Neuronal stem cell (in vitro differentiated cells): ENCODE data around the gene FXYD7. TPM values are rescaled to one million over a fixed set of nuclear protein-coding genes. Genes with fewer than 3 reads are reported as not detected.

Source experiments
- DNase-seq: peaks from one replicate; pipeline ENCODE4 v3.0.0-alpha.2; 2013; ENCODE audit warnings: low spot score
- H2AFZ ChIP-seq: one replicate; pipeline ENCODE4 v1.6.1; 2013; ENCODE audit warnings: mild to moderate bottlenecking, low read length, inconsistent platforms
- H2AK5ac ChIP-seq: 2 replicates; pipeline ENCODE4 v1.6.1; 2013; ENCODE audit warnings: low read depth, mild to moderate bottlenecking, inconsistent platforms, low read length, moderate library complexity, mixed read lengths
- H2BK120ac ChIP-seq: 2 replicates; pipeline ENCODE4 v1.6.1; 2013; ENCODE audit warnings: low read depth, mild to moderate bottlenecking, inconsistent platforms, low read length, moderate library complexity, mixed read lengths
- H2BK12ac ChIP-seq: one replicate; pipeline ENCODE4 v1.6.1; 2013; ENCODE audit warnings: low read length, inconsistent platforms
- H2BK15ac ChIP-seq: 2 replicates; pipeline ENCODE4 v1.6.1; 2013; ENCODE audit warnings: mild to moderate bottlenecking, low read length, inconsistent platforms, mixed read lengths
- H2BK5ac ChIP-seq: one replicate; pipeline ENCODE4 v1.6.1; 2013; ENCODE audit warnings: inconsistent platforms, mild to moderate bottlenecking, low read length, moderate library complexity
- H3K14ac ChIP-seq: one replicate; pipeline ENCODE4 v1.6.1; 2013; ENCODE audit warnings: low read length, inconsistent platforms
- H3K18ac ChIP-seq: 2 replicates; pipeline ENCODE4 v1.6.1; 2013; ENCODE audit warnings: low read length, inconsistent platforms
- H3K23ac ChIP-seq: 2 replicates; pipeline ENCODE4 v1.6.1; 2013; ENCODE audit warnings: low read depth, mild to moderate bottlenecking, mixed read lengths, low read length, inconsistent platforms; ENCODE audit not compliant: poor library complexity
- H3K27ac ChIP-seq: replicated peaks from 3 replicates; pipeline ENCODE4 v1.5.1; 2013; ENCODE audit warnings: low read length, inconsistent platforms
- H3K27me3 ChIP-seq, 3 experiments: 2 replicates each; pipeline ENCODE4 v1.6.1; 2013; ENCODE audit warnings: low read length in 3 of 3, mild to moderate bottlenecking in 2 of 3, inconsistent platforms in 1 of 3, low read depth in 1 of 3, mixed read lengths in 1 of 3, moderate library complexity in 1 of 3; ENCODE audit not compliant: control insufficient read depth in 3 of 3, insufficient read depth in 3 of 3
- H3K36me3 ChIP-seq, 2 donors: replicated peaks in 1 of 2; 2 replicates each; pipeline ENCODE4 v1.6.1; 2013; ENCODE audit warnings: low read length in 2 of 2; ENCODE audit not compliant: control insufficient read depth in 2 of 2, insufficient read depth in 2 of 2
- H3K4ac ChIP-seq: 2 replicates; pipeline ENCODE4 v1.6.1; 2013; ENCODE audit warnings: inconsistent platforms, mild to moderate bottlenecking, low read length, moderate library complexity
- H3K4me1 ChIP-seq, 2 donors: 1 replicate in 1 of 2; 2 replicates in 1 of 2; pipeline ENCODE4 v1.6.1; 2013; ENCODE audit warnings: low read length in 2 of 2, low read depth in 1 of 2; ENCODE audit not compliant: control insufficient read depth in 2 of 2, insufficient read depth in 1 of 2
- H3K4me2 ChIP-seq: one replicate; pipeline ENCODE4 v1.6.1; 2013; ENCODE audit warnings: mild to moderate bottlenecking, low read length, inconsistent platforms; ENCODE audit not compliant: insufficient read depth, poor library complexity, severe bottlenecking
- H3K4me3 ChIP-seq, 2 donors: 2 replicates each; pipeline ENCODE4 v1.5.1; 2013; ENCODE audit warnings: low read length in 2 of 2, mild to moderate bottlenecking in 2 of 2, inconsistent platforms in 1 of 2, moderate library complexity in 1 of 2
- H3K79me1 ChIP-seq: one replicate; pipeline ENCODE4 v1.6.1; 2013; ENCODE audit warnings: low read depth, mild to moderate bottlenecking, inconsistent platforms, low read length, moderate library complexity
- H3K9ac ChIP-seq: one replicate; pipeline ENCODE4 v1.6.1; 2013; ENCODE audit warnings: mild to moderate bottlenecking, low read depth, low read length, inconsistent platforms; ENCODE audit not compliant: poor library complexity
- H3K9me3 ChIP-seq, 2 donors: replicated peaks in 1 of 2; 2 replicates each; pipeline versions ENCODE3 to v1.6.1; 2013; ENCODE audit warnings: low read length in 2 of 2, mild to moderate bottlenecking in 2 of 2, inconsistent platforms in 1 of 2, low read depth in 1 of 2, mixed read lengths in 1 of 2, moderate library complexity in 1 of 2; ENCODE audit not compliant: control insufficient read depth in 2 of 2, insufficient read depth in 1 of 2
- H4K8ac ChIP-seq: one replicate; pipeline ENCODE4 v1.6.1; 2013; ENCODE audit warnings: low read depth, mild to moderate bottlenecking, inconsistent platforms, low read length, moderate library complexity
- H4K91ac ChIP-seq: one replicate; pipeline ENCODE4 v1.6.1; 2013; ENCODE audit warnings: low read length, low read depth, mild to moderate bottlenecking, inconsistent platforms; ENCODE audit not compliant: poor library complexity
- WGBS, 2 donors: extraction: QIAGEN DNeasy Blood & Tissue Kit; methylation state at CpG; one replicate each; pipeline ENCODE4 v1.1.7; 2013; ENCODE audit warnings: missing lambda C conversion rate in 2 of 2, mixed read lengths in 1 of 2; ENCODE audit not compliant: insufficient read length in 2 of 2, insufficient replicate concordance in 1 of 2; ENCODE audit errors: extremely low coverage in 2 of 2; 5-methylcytosine and 5-hydroxymethylcytosine counted together
- polyA plus RNA-seq, 2 experiments: library from polyadenylated mRNA; stranded (reverse); fragments of 200-250 nt; gene quantifications; one replicate each; pipeline ENCODE4 v1.2.3, GENCODE V29; 2013

The FXYD7 gene, protein sequence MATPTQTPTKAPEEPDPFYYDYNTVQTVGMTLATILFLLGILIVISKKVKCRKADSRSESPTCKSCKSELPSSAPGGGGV
- polyA plus RNA-seq (2013, experiment 1 of 2), result 2.3 TPM
- polyA plus RNA-seq (2013, experiment 2 of 2), result 2.6 TPM

DNA sequence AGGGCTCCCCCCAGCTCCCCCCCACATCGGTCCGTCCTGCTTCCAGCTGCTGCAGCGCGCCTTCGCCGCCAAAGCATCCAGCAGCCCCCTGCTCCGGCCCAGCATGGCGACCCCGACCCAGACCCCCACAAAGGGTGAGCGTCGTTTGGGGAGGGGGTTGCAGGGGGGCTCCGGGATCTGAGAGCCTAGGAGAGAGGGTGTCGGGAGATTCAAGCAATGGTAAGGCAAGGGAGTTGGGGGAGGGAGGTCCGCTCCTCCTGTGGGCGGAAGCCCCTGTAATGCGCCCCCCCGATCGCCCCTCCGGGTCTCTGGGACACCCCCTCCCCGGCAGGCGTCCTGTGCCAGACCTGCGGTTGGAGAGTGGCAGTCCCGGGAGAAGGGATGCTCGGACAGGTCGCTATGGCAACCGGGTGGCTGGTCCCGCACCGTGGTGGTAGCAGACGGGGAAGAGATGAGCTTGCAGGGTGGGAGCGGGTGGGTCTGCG, at the start of gene FXYD7:
FXYD7 (plus strand) TSS at position 25 of the 485 bp plus-strand sequence; CDS start at position 104, 79 bp downstream.
- Histone ChIP-seq H2BK15ac (peak within 1 kb of the TSS; percentile 41), H3K27ac (no peak within 1 kb of the TSS), H3K9ac (peak within 1 kb of the TSS; percentile 54), H3K14ac (no peak within 1 kb of the TSS), H3K9me3 (no peaks in the 10 kb centered on the region), H3K18ac (peak within 1 kb of the TSS; percentile 67), H3K4me3 (peak within 1 kb of the TSS in 1 of 2 donors; percentile 73), H3K4ac (no peak within 1 kb of the TSS), H2BK5ac (no peak within 1 kb of the TSS), H2BK120ac (no peak within 1 kb of the TSS), H3K23ac (peak within 1 kb of the TSS; percentile 29), H2BK12ac (no peak within 1 kb of the TSS), H2AK5ac (peak within 1 kb of the TSS; percentile 18), H3K27me3 (peaks cover 2 to 80% (median 41%) of the 10 kb centered on the region in 3 experiments), H3K79me1 (no peaks in the 10 kb centered on the region), H3K4me2 (peak within 1 kb of the TSS; percentile 89), H3K4me1 (peaks cover 30 to 31% of the 10 kb centered on the region in 2 donors), H4K8ac (no peak within 1 kb of the TSS), H4K91ac (no peak within 1 kb of the TSS), H3K36me3 (no peaks in the 10 kb centered on the region), H2AFZ (peak within 1 kb of the TSS; percentile 79)
- no peak for DNase-seq
- WGBS, 2 donors, result no CpG with 5 or more reads among the region's 31 CpGs

DNA sequence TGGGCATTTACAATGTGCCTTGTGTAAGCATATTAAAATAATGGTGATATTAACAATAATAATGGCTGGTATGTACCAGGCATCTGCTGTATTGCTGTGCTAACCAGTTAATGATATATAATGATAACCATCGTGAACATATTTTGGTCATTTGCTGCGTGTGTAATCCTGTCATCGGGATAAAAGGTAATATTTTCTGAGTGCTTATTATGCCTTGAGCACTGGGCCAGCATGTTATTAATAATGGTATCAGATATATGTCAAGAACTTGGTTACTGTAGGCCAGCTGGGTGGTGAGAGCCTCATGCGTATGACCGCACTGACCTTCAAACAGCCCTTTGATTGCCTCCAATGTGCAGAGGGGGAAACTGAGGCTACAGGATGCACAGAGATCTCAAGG, 49.6 kb upstream of the FXYD7 start:
- Histone ChIP-seq H3K79me1 (peaks cover 3% of the 10 kb centered on the region), H2BK12ac (no peak overlapping the region), H3K9me3 (no peaks in the 10 kb centered on the region), H3K36me3 (no peaks in the 10 kb centered on the region), H3K27me3 (peaks cover 0 to 5% (median 3%) of the 10 kb centered on the region in 3 experiments), H3K4me2 (no peak overlapping the region), H2BK120ac (no peak overlapping the region), H3K4me1 (peaks cover 0 to 3% of the 10 kb centered on the region in 2 donors), H3K4me3 (no peak overlapping the region), H2AK5ac (no peak overlapping the region), H3K18ac (no peak overlapping the region), H3K9ac (no peak overlapping the region), H4K8ac (no peak overlapping the region), H4K91ac (no peak overlapping the region), H3K27ac (no peak overlapping the region), H3K23ac (no peak overlapping the region), H3K14ac (no peak overlapping the region), H2BK15ac (no peak overlapping the region), H2AFZ (no peak overlapping the region), H2BK5ac (no peak overlapping the region), H3K4ac (no peak overlapping the region)
- no peak for DNase-seq
- no CpG with 5 or more reads among the region's 5 CpGs for WGBS, 2 donors

DNA sequence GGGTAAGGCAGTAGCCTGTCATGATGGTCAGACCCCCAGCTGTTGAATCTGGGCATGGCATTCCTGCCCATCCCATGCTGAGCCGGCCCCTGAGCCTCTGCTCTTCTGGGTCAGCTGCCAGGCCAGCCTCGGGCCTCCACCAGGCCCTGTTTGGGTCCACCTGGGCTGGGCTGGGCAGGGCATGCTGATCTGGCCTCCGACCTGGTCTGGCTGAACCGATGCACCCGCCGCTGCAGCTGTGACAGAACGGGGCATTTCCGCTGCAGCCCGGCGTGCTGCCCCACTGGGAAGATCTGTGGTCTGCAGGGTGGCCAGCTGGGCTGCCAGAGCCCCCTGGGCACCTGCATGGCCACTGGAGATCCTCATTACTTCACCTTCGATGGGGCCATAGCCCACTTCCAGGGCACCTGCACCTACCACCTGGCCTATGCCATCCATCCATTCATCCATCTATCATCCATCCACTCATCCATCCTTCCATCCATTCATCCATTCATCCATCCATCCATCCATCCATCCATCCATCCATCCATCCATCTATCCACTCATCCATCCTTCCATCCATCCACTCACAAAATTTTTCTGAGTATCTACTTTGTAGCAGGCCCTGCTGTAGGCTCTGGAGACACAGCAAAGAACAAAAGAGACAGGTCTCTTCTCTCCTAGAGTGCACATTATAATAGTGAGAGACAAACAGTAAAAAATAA, 49.0 kb upstream of the FXYD7 start:
- H2AK5ac ChIP-seq, result no peak overlapping the region
- H2BK12ac ChIP-seq, result no peak overlapping the region
- H3K4me3 ChIP-seq, result no peak overlapping the region
- H2BK5ac ChIP-seq, result no peak overlapping the region
- peaks cover 3% of the 10 kb centered on the region for H3K79me1 ChIP-seq
- H3K36me3 ChIP-seq, result no peaks in the 10 kb centered on the region
- H3K14ac ChIP-seq, result no peak overlapping the region
- H2AFZ ChIP-seq, result no peak overlapping the region
- H3K4me1 ChIP-seq, result peaks cover 0 to 3% of the 10 kb centered on the region in 2 donors
- H3K9ac ChIP-seq, result peak overlapping the region; percentile 30
- no CpG with 5 or more reads among the region's 11 CpGs for WGBS, 2 donors
- H3K27me3 ChIP-seq, result peaks cover 0 to 5% (median 3%) of the 10 kb centered on the region in 3 experiments
- no peak for DNase-seq
- H4K8ac ChIP-seq, result no peak overlapping the region
- peak overlapping the region; percentile 31 for H3K23ac ChIP-seq
- H2BK120ac ChIP-seq, result no peak overlapping the region
- H3K9me3 ChIP-seq, result no peaks in the 10 kb centered on the region
- no peak overlapping the region for H4K91ac ChIP-seq
- no peak overlapping the region for H3K4me2 ChIP-seq
- no peak overlapping the region for H3K4ac ChIP-seq
- peak overlapping the region; percentile 89 for H3K18ac ChIP-seq
- H3K27ac ChIP-seq, result no peak overlapping the region
- H2BK15ac ChIP-seq, result no peak overlapping the region

DNA sequence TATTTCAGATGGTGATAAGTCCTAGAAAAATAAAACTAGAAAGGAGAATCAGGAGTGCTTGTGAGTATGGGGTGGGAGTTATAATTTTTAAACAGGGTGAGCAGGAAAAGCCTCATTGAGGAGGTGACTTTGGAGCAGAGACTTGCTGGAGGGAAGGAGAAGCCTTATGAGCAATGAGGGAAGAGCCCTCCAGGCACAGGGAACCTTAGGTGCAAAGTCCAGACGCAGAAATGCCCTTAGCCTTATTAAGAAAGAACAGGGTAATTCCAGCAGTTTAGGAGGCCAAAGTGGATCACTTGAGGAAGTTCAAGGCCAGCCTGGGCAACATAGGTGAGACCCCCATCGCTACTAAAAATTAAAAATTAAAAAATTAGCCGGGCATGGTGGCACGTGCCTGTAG, 48.4 kb upstream of the FXYD7 start:
- peaks cover 3% of the 10 kb centered on the region for H3K79me1 ChIP-seq
- peaks cover 0 to 5% (median 3%) of the 10 kb centered on the region in 3 experiments for H3K27me3 ChIP-seq
- no peak overlapping the region for H4K91ac ChIP-seq
- H2AK5ac ChIP-seq, result no peak overlapping the region
- no peaks in the 10 kb centered on the region for H3K9me3 ChIP-seq
- H3K14ac ChIP-seq, result no peak overlapping the region
- H2BK12ac ChIP-seq, result no peak overlapping the region
- H3K23ac ChIP-seq, result no peak overlapping the region
- H2BK15ac ChIP-seq, result no peak overlapping the region
- no peak overlapping the region for H3K27ac ChIP-seq
- no peaks in the 10 kb centered on the region for H3K36me3 ChIP-seq
- no peak overlapping the region for H3K18ac ChIP-seq
- no peak overlapping the region for H3K4me3 ChIP-seq
- DNase-seq, result no peak
- H3K4ac ChIP-seq, result no peak overlapping the region
- no peak overlapping the region for H4K8ac ChIP-seq
- H2BK5ac ChIP-seq, result no peak overlapping the region
- no CpG with 5 or more reads among the region's 4 CpGs for WGBS, 2 donors
- H3K9ac ChIP-seq, result no peak overlapping the region
- H3K4me2 ChIP-seq, result no peak overlapping the region
- H3K4me1 ChIP-seq, result peaks cover 0 to 3% of the 10 kb centered on the region in 2 donors
- no peak overlapping the region for H2AFZ ChIP-seq
- H2BK120ac ChIP-seq, result no peak overlapping the region
